ENCODE data around the gene RNF10. TPM values are rescaled to one million over a fixed set of nuclear protein-coding genes. Genes with fewer than 3 reads are reported as not detected.
"Not testable (repeated sequence)": the region's sequence is repeated elsewhere in the genome, so short reads cannot be mapped to it uniquely, and the experiment has no call there.

RNF10 gene
- total RNA-seq, 1 donor from 2014 or later = 153 TPM

DNA sequence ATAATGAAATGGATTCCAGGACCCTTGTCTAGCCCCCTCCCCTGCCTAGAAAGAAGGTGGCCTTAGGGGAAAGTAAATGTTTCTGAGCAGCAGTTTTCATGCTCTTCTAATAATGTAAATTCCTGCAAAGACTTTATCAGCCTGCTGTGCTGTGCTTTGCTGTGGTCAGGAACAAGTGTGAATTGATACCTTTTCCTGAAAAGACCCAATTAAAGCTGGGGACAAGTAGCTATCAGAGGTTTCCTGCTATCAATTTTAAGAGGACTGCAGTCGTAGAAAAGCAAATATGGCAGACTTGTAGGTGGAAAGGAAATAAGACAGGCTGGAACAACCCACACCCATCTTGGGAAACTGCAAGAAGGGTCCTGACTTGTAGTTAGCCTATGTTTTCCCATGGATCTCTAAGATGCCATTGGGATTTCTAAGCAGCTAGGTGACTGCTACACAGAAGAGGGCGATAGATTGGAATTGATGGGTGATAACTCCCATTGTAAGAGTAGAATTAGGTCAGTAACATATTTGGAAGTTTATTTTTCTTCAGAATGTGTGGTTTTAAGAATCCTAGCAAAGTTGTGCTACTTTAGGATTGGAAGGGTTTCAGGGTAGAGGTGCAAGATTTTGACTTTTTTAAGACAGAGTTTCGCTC lies 35.2 kb upstream of the RNF10 start:
- DNase-seq = no peak
- peaks cover 31% of the 10 kb centered on the region for H3K4me1 Mint-ChIP-seq
- no peaks in the 10 kb centered on the region for H3K9me3 Mint-ChIP-seq
- H3K27ac Mint-ChIP-seq = no peak overlapping the region
- H3K4me3 Mint-ChIP-seq = no peak overlapping the region
- no peaks in the 10 kb centered on the region for H3K27me3 Mint-ChIP-seq
- peaks cover 57% of the 10 kb centered on the region for H3K36me3 Mint-ChIP-seq (ENCODE audit: low read depth)
- intact Hi-C loops (cut with micrococcal nuclease) = no loop called here

DNA sequence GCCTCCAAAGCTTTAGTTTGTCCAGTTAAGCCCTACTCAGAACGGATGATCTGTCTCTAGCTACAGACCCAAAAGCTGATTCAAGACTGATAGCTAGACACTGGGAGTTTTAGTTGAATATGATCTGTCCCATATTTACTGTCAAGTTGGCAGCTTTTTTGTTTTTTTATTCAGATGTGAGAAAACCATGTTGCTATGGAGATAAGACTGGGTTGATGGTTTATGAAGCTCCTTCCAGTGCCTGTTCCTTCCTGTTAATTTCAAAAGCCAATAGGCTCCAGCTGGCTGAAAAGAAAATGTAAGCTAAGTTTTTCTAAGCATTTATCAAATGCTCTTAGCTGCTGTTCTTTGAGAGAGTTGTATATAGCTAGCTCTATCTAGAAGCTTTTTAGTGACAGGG lies 33.6 kb upstream of the RNF10 start:
- no peaks in the 10 kb centered on the region for H3K9me3 Mint-ChIP-seq
- peaks cover 23% of the 10 kb centered on the region for H3K4me1 Mint-ChIP-seq
- no peaks in the 10 kb centered on the region for H3K27me3 Mint-ChIP-seq
- peaks cover 58% of the 10 kb centered on the region for H3K36me3 Mint-ChIP-seq (ENCODE audit: low read depth)
- H3K27ac Mint-ChIP-seq = no peak overlapping the region
- intact Hi-C loops (cut with micrococcal nuclease) = no loop called here
- DNase-seq = no peak
- no peak overlapping the region for H3K4me3 Mint-ChIP-seq

- Mint-ChIP-seq H3K36me3 (ENCODE audit: low read depth) (peaks cover 44% of the 10 kb centered on the region), H3K9me3 (no peaks in the 10 kb centered on the region), H3K4me1 (peaks cover 5% of the 10 kb centered on the region), H3K27me3 (no peaks in the 10 kb centered on the region), H3K27ac (no peak overlapping the region), H3K4me3 (no peak overlapping the region)
- DNase-seq = no peak
- intact Hi-C loops (cut with micrococcal nuclease) = no loop called here
These were observed 29.6 kb upstream of the RNF10 start for GRCh38 chr12:120504587-120504986.

DNA sequence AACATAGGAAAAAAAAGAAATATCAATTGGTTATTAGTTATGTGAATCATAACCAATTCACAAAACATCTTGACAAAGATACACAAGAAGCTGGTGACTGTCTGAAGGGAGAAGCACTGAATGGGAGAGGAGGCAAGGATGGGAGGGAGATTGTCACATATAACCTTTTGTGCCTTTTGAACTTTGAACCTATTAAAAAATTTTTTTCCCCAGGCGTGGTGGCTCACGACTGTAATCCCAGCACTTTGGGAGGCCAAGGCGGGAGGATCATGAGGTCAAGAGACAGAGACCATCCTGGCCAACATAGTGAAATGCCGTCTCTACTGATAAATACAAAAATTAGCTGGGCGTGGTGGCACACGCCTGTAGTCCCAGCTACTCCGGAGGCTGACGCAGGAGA lies 25.6 kb upstream of the RNF10 start:
- Mint-ChIP-seq H3K4me1 (no peaks in the 10 kb centered on the region), H3K27me3 (no peaks in the 10 kb centered on the region), H3K4me3 (no peak overlapping the region), H3K9me3 (no peaks in the 10 kb centered on the region), H3K36me3 (ENCODE audit: low read depth) (peaks cover 30% of the 10 kb centered on the region), H3K27ac (no peak overlapping the region)
- intact Hi-C loops (cut with micrococcal nuclease) = no loop called here
- DNase-seq = no peak

DNA sequence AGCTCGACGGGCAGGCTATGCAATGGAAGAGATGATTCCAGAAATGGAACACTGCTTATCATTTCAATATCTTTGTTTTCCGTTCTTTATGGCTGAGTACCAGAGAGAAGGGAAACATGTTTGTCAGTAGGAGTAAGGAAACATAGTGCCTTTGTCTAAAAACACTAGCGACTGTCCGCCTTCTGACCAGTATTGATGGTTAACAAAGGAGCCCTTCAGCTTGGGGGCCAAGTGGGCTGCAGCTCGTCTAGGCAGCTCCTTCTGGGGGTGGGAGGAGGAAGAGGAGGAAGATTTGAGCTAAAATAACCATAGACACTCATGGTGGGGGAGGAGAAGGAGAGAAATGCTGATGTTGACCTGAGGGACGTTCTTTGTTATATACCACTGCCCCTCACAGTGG lies 20.2 kb upstream of the RNF10 start:
- Mint-ChIP-seq H3K36me3 (ENCODE audit: low read depth) (peaks cover 21% of the 10 kb centered on the region), H3K4me1 (no peaks in the 10 kb centered on the region), H3K4me3 (no peak overlapping the region), H3K27me3 (no peaks in the 10 kb centered on the region), H3K27ac (no peak overlapping the region), H3K9me3 (no peaks in the 10 kb centered on the region)
- intact Hi-C loops (cut with micrococcal nuclease) = no loop called here
- no peak for DNase-seq

GRCh38 chr12:120515496-120515895 lies 18.7 kb upstream of the RNF10 start:
- H3K27me3 Mint-ChIP-seq = no peaks in the 10 kb centered on the region
- intact Hi-C loops (cut with micrococcal nuclease) = no loop called here
- H3K36me3 Mint-ChIP-seq (ENCODE audit: low read depth) = peaks cover 17% of the 10 kb centered on the region
- H3K4me1 Mint-ChIP-seq = no peaks in the 10 kb centered on the region
- H3K9me3 Mint-ChIP-seq = no peaks in the 10 kb centered on the region
- no peak for DNase-seq
- no peak overlapping the region for H3K27ac Mint-ChIP-seq
- no peak overlapping the region for H3K4me3 Mint-ChIP-seq

DNA sequence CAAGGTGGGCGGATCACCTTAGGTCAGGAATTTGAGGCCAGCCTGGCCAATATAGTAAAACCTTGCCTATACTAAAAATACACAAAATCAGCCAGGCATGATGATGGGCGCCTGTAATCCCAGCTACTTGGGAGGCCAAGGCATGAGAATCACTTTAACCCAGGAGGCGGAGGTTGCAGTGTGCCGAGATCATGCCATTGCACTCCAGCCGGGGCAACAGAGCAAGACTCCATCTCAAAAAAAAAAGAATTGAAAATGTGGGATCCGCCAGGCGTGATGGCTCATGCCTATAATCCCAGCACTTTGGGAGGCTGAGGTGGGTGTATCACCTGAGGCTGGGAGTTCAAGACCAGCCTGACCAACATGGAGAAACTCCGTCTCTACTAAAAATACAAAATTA lies 14.8 kb upstream of the RNF10 start:
- intact Hi-C loops (cut with micrococcal nuclease) = not testable (repeated sequence)

DNA sequence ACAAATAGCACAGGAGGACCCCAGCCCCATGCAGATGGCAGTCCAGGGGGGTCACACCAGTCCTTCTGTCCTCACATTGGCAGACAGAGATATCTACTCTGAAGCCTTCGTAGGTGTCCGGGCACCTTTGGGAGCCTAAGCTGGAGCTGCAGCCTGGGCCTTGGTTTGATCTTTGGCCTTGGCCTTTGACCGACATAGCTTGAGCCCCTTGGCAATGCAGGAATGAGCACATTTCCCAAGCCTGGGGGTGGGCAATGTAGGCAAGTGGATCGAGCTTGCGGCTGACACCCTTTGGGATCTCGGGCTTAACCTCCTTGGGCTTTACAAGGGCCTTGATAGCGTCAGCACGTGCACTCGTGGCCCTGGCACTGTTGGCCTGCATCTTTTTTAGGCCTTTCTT lies 11.6 kb upstream of the RNF10 start:
- Mint-ChIP-seq H3K36me3 (ENCODE audit: low read depth) (peaks cover 8% of the 10 kb centered on the region), H3K9me3 (no peaks in the 10 kb centered on the region), H3K27ac (no peak overlapping the region), H3K27me3 (no peaks in the 10 kb centered on the region), H3K4me3 (no peak overlapping the region), H3K4me1 (no peaks in the 10 kb centered on the region)
- intact Hi-C loops (cut with micrococcal nuclease) = no loop called here
- DNase-seq = no peak

More for the DNA sequence above, 14.8 kb upstream of the RNF10 start:
- H3K4me3 Mint-ChIP-seq, H3K4me1 Mint-ChIP-seq, DNase-seq, H3K27me3 Mint-ChIP-seq, H3K27ac Mint-ChIP-seq, H3K9me3 Mint-ChIP-seq: not testable (repeated sequence)
- H3K36me3 Mint-ChIP-seq (ENCODE audit: low read depth) = peaks cover 19% of the 10 kb centered on the region

GRCh38 chr12:120528861-120529525 lies 5.2 kb upstream of the RNF10 start, which contains the start of gene COQ5:
TSS of gene COQ5 (minus strand) at chr12:120529158. CDS start at chr12:120529141, 17 bp downstream.
- DNase-seq = peak; percentile 95
- intact Hi-C loops (cut with micrococcal nuclease) = loop anchor here (2.0 kb wide), 1 partner anchor 90 kb away; the partner anchor contains the start of gene COX6A1
- H3K9me3 Mint-ChIP-seq = no peaks in the 10 kb centered on the region
- peak within 1 kb of the TSS; percentile 99 for H3K27ac Mint-ChIP-seq
- peaks cover 4% of the 10 kb centered on the region for H3K36me3 Mint-ChIP-seq (ENCODE audit: low read depth)
- no peaks in the 10 kb centered on the region for H3K27me3 Mint-ChIP-seq
- H3K4me3 Mint-ChIP-seq = peak within 1 kb of the TSS; percentile 99
- peaks cover 12% of the 10 kb centered on the region for H3K4me1 Mint-ChIP-seq

GRCh38 chr12:120529641-120530417 lies 4.3 kb upstream of the RNF10 start:
- DNase-seq = peak; percentile 65
- peak overlapping the region; percentile 99 for H3K27ac Mint-ChIP-seq
- peaks cover 14% of the 10 kb centered on the region for H3K4me1 Mint-ChIP-seq
- peak overlapping the region; percentile 99 for H3K4me3 Mint-ChIP-seq
- no peaks in the 10 kb centered on the region for H3K9me3 Mint-ChIP-seq
- intact Hi-C loops (cut with micrococcal nuclease) = loop anchor here (2.0 to 10.0 kb wide), 2 partner anchors 91 to 1265 kb away; partner anchors contain the start of genes COX6A1 and RHOF
- H3K27me3 Mint-ChIP-seq = no peaks in the 10 kb centered on the region
- peaks cover 6% of the 10 kb centered on the region for H3K36me3 Mint-ChIP-seq (ENCODE audit: low read depth)

DNA sequence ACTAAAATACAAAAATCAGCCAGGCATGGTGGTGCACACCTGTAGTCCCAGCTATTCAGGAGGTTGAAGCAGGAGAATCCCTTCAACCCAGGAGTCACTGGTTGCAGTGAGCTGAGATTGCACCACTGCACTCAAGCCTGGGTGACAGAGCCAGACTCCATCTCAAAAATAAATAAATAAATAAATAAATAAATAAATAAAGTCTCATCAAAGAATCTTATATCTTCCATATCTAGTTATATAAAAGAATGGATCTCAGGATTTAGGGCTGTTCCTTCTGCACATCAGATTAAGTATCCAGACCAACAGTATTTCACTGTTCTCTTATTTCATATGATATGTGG lies 3.8 kb upstream of the RNF10 start:
- Mint-ChIP-seq H3K4me1 (peaks cover 17% of the 10 kb centered on the region), H3K4me3 (peak overlapping the region; percentile 99), H3K27ac (peak overlapping the region; percentile 99)
- not testable (repeated sequence) for H3K27me3 Mint-ChIP-seq; H3K36me3 Mint-ChIP-seq (ENCODE audit: low read depth); DNase-seq; H3K9me3 Mint-ChIP-seq
- intact Hi-C loops (cut with micrococcal nuclease) = loop anchor here (10.0 kb wide), 1 partner anchor 1264 kb away; the partner anchor contains the start of gene RHOF

- peak overlapping the region; percentile 53 for H3K27ac Mint-ChIP-seq
- peaks cover 23% of the 10 kb centered on the region for H3K36me3 Mint-ChIP-seq (ENCODE audit: low read depth)
- DNase-seq = no peak
- H3K9me3 Mint-ChIP-seq = no peaks in the 10 kb centered on the region
- H3K4me1 Mint-ChIP-seq = peaks cover 35% of the 10 kb centered on the region
- H3K4me3 Mint-ChIP-seq = no peak overlapping the region
- intact Hi-C loops (cut with micrococcal nuclease) = loop anchor here (10.0 kb wide), 1 partner anchor 1262 kb away; the partner anchor contains the start of gene RHOF
- no peaks in the 10 kb centered on the region for H3K27me3 Mint-ChIP-seq
These were observed 1.4 kb upstream of the RNF10 start for GRCh38 chr12:120532701-120533238.

DNA sequence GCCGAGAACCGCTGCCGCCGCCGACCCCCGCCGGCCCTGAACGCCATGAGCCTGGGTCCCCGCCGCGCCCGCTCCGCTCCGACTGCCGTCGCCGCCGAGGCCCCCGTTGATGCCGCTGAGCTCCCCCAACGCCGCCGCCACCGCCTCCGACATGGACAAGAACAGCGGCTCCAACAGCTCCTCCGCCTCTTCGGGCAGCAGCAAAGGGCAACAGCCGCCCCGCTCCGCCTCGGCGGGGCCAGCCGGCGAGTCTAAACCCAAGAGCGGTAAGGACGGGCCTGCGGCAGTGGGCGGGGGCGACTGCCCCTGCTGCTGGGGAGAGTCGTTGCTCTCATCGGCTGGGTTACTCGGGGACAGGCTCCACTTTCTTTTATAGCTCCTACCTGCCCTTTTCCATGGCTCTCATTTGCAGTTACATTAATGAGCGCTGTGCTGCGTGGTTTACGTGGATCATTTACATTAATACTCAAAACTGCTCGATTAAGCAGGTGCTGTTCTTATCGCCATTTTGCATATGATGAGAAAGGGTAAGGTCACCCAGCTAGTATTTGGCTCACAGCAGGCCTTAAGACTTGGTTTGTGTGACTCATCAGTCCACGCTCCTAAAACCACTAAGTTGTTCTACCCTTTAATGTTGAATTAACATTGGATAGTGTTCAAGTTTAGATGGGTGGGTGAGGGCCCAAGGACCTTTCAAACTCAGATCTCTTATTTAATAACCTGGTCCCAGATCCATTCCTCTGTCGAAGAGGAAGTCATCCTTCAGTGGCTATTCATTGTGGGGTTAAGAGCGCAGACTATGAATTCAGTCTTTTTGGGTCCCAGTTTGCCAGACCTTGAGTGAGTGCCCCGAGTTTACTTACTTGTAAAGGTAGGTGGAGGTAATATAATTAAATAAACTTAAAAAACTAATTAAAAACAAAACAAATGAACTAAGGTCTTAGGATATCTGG lies 823 bp downstream of the RNF10 start:
- intact Hi-C loops (cut with micrococcal nuclease) = loop anchor here (2.0 to 10.0 kb wide), 4 partner anchors 38 to 1260 kb away; partner anchors contain the start of genes DYNLL1, GATC, RHOF and SRSF9
- Mint-ChIP-seq H3K36me3 (ENCODE audit: low read depth) (peaks cover 38% of the 10 kb centered on the region), H3K27me3 (no peaks in the 10 kb centered on the region), H3K4me1 (peaks cover 44% of the 10 kb centered on the region), H3K4me3 (peak overlapping the region; percentile 96), H3K27ac (peak overlapping the region; percentile 96), H3K9me3 (no peaks in the 10 kb centered on the region)
- peak; percentile 86 for DNase-seq

All from activated CD4-positive, alpha-beta T cell treated with anti-CD3 and anti-CD28 coated beads, Interleukin-2, amount 10 ng/mL, durations not matched to agents 24 days and 14 days (primary cell).